Left forelimb (tissue), 1 donor: Measurements from ENCODE around the gene SCGN.
"Not testable (repeated sequence)": the region's sequence is repeated elsewhere in the genome, so short reads cannot be mapped to it uniquely, and the experiment has no call there.

Experiments used
- DNase-seq: peaks from one replicate; pipeline ENCODE4 v3.0.0-alpha.2; 2018; ENCODE audit warnings: low spot score

SCGN gene

GRCh38 chr6:25730907-25731306 lies 78.9 kb downstream of the SCGN start:
- DNase-seq = no peak

DNA sequence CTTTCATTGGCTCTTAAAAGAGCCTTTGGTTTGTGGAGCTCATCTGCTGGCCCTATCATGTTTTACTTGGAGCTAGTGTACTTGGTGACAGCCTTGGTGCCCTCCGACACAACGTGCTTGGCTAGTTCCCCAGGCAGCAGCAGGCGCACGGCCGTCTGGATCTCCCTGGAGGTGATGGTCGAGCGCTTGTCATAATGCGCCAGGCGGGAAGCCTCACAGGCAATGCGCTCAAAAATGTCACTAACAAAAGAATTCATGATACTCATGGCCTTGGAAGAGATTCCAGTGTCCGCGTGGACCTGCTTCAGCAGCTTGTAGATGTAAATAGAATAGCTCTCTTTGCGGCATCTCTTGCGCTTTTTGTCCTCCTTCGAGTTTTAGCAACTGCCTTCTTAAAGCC lies 79.7 kb downstream of the SCGN start:
- no peak for DNase-seq

- DNase-seq = no peak
Observed at GRCh38 chr6:25732468-25733198, 80.6 kb downstream of the SCGN start.

DNA sequence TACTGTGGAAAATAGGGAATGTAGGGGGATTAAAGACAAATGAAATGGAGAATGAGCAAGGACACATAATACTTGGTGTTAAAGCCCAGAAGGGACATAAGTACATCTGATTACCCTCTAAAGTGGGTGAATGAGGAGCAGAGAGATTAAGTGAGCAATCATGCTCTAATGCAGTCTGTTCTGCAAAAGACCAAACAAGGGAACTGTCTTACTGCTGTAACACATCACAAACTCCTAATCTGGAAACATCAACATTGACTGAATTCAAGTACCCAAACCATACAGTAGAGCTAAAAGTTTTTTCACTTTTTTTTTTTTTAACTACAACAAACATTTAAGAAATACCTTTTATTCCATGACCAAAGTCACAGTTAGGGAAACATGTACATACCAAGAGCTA lies 83.2 kb downstream of the SCGN start:
- no peak for DNase-seq

- DNase-seq = no peak
Observed at GRCh38 chr6:25743868-25744267, 91.9 kb downstream of the SCGN start.

DNA sequence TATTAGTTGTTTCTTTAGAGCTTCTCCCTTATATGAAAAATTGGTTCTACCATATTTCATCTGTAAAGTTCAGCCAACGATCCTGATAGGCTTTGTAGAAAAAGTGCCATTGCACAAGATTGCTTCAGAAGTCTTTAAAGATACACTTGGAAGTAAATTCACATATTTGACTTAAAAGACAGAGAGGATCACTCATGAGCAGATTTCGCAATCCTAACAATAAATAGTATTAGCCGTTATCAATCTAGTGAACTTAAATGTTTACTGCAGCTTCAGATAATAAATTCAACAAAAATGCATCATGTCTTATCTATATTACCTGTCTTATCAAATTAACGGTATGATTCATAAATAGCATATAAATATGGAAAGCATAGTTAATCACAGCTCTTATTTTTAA lies 93.8 kb downstream of the SCGN start:
- DNase-seq = no peak

GRCh38 chr6:25746968-25747367 lies 95.0 kb downstream of the SCGN start:
- no peak for DNase-seq

DNA sequence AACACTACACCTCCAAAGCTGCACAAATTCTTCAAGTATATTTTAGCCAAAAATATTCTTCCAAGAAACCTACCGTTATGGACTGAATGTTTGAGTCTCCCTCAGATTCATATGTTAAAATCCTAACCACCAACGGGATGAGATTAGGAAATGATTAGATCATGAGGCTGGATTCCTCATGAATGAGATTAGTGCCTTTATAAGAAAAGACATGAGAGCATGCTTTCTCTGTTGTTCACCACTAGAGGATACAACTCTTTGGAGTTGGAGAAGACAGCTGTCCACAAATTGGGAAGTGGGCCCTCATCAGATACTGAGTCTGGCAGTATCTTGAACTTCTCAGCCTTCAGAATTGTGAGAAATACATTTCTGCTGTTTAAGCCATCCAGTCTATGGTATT lies 95.5 kb downstream of the SCGN start:
- DNase-seq = no peak

GRCh38 chr6:25748049-25748448 lies 96.0 kb downstream of the SCGN start:
- DNase-seq = no peak

GRCh38 chr6:25748601-25749517 lies 96.8 kb downstream of the SCGN start:
- not testable (repeated sequence) for DNase-seq

- no peak for DNase-seq
Observed at GRCh38 chr6:25749837-25750236, 97.8 kb downstream of the SCGN start.

GRCh38 chr6:25750906-25751305 lies 98.9 kb downstream of the SCGN start:
- DNase-seq = no peak
